M059J (cell line): ENCODE measurements around the gene ABLIM1. TPM values are rescaled to one million over a fixed set of nuclear protein-coding genes. Genes with fewer than 3 reads are reported as not detected.

ENCODE experiments used
- DNase-seq: peaks from one replicate; pipeline ENCODE4 v3.0.0-alpha.2; 2012; ENCODE audit warnings: low read depth
- total RNA-seq: library from RNA; depleted of rRNA; stranded (reverse); fragments of >200 nt; shearing (Covaris generic); gene quantifications from 2 replicates; pipeline ENCODE4 v1.2.3, GENCODE V29; 2014

Gene ABLIM1
- total RNA-seq, 1 experiment from 2014 or later: 5.8 TPM

DNA sequence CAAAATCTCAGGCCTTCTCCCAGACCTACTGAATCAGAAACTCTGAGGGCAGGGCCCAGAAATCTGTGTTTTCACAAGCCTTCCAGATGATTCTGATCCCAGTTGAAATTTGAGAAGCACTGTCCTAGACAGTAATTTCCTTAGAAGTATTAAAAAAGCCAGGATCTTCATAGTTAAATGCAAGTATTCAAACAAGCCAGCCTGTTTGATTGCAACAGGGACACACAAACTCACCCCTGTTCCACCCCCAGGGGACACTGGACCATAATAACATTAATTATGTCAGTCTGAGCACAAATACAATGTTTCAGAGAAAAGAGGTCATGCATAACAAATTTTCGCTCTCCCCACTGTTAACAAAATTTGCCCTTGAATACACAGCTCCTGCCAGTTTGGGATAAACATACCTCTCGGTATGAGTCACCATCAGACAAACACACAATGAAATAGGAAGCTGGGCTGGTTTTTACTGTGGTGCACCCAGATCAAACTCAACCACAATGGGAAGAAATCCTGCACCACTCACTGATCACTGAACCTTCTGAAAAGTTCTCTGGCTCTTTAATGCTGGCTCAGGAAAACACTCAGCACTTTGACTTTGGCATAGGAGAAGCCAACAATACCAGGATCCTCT, 34.3 kb downstream of the ABLIM1 start:
- DNase-seq: peak; percentile 99

DNA sequence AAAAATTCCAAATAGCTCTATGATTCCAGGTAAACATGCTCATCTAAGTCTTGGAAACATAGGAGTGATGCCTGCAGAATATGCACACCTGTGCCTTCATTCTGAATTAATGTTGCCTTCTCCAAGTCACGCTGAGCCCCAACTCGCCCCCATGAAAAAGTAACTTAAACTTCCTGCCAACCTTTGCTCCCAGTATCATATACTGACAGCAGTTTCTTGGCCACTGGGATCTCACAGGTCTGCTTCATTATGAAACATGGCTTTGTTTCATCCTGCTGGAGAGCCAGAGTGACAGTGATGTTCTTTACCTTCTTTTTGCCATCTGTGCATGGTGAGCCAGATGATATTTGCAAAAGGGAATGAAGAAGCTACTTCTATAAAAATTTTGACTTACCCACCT, 34.9 kb downstream of the ABLIM1 start:
- no peak for DNase-seq

DNA sequence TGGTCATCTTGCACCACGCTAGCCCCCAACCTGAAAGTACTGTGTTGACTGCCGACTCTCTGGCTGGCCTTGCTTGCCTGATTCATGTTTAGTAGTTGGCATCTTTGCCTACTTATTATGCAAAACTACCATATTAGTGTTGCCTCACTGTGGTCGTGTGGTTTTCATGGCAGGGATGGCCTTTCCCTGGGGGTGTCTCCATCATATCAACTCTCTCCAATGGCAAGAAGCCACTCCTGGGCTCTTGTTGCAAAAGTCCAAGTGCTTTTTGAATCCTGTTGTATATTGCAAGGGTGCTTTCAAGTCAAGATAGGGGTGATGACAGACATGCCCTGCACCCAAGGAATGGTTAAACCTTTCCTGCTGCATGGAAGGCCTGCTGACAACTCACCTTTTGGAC, 39.4 kb downstream of the ABLIM1 start:
- peak; percentile 84 for DNase-seq

DNA sequence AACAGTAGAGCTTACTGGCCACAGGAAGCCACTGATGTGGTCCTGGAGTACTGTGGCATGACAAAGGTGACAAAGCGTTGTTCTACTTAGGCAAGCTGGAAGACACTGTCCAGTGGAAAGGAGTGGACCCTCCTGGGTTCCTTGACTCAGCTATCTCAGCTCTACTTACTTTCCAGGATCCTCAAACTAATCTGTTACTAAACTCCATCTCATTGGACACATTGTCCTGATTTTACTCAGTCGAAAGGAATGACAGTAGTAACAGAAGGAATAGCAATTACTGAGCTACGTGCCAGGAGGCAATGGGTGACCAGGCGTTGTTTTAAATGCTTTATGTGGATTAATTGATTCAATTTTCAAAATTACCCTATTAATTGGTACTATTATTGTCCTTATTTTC, 41.6 kb downstream of the ABLIM1 start:
- peak; percentile 39 for DNase-seq

DNA sequence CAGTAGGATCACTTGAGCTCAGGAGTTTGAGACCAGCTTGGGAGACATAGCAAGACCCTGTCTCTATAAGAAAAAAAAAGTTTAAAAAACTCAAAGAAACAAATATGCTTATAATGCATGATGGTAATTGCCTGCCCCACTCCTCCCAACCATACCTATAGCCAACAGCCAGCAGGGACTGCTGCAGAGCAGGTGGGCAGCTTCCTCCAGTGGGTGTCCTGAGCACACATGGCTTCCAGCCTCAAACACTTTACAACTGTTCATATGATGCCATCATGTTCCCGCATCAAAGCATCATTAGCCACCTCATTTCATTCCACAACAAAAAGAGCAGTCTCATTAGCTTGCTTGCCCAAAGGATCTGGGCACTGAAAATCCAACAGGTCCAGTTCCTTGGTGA, 42.0 kb downstream of the ABLIM1 start:
- no peak for DNase-seq

DNA sequence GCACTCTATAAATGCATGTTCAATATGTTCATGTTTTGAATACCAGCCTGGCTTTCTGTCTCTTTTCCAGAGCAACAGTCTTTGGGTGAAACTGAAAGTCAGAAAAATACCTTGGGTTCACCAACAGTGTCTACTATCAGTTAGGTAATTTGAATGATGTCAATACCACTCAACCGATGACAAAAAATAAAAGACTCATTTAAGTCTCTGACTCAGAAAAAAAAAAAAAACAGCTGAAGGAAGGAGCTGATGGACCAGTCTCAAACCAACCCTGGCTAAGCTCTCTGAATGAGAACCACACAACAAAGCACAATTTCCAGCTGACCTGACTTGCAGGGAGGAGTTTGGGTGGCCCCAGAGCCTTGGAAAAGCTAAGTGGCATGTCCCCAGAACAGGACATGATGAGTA, 42.5 kb downstream of the ABLIM1 start:
- peak; percentile 46 for DNase-seq

DNA sequence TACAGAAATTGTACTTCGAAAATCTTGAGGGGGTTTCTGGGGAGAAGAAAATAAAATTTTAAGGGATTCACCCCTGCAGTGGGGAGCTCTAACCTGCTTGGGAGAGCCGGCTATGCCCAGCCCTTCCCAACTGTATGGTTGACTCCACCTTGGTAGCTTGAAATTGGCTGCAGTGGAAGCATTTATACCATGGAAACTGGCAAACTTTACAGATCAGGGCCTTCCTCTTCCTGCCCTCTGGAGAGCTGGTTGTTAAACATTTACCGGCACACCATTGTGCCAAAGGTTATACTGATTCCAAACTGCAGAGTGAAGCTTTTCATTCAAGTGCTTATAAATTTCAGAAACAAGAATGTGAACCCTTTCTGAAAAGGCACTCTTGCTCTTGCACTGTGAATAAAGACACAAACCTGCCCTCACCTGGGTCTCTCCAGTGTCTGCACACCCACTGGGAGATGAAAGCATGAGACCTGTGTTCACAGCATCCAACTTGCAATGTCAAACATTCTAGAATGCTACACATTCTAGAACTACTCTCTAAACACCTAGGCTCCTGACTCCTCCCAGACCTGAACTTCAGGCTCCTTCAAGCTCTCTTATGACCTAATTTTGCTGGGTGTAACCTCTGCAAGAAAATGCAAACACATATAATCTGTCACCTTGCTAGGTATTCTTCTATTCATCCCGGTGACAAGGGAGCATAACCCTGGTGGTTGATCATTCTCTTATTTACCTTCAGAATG, 44.7 kb downstream of the ABLIM1 start:
- DNase-seq: no peak

DNA sequence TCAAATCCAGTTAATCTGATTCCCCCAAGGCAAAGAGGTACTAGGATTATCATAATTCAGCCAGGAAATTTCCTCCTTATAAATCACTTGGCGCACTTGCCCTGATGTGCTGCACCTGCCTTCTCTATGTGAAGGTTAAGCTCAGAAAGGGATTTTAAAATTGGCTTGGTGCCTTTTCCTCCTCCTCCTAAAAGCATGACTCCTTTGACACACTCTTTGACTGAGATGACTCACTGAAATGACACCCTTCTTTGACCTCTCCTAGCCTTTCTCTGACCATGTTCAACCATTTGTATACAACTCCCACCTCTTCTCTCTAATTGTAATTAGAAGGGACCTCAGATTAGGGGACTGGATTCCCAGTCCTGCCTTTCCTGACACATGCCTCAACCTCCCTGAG, 46.5 kb downstream of the ABLIM1 start:
- DNase-seq: peak; percentile 65

DNA sequence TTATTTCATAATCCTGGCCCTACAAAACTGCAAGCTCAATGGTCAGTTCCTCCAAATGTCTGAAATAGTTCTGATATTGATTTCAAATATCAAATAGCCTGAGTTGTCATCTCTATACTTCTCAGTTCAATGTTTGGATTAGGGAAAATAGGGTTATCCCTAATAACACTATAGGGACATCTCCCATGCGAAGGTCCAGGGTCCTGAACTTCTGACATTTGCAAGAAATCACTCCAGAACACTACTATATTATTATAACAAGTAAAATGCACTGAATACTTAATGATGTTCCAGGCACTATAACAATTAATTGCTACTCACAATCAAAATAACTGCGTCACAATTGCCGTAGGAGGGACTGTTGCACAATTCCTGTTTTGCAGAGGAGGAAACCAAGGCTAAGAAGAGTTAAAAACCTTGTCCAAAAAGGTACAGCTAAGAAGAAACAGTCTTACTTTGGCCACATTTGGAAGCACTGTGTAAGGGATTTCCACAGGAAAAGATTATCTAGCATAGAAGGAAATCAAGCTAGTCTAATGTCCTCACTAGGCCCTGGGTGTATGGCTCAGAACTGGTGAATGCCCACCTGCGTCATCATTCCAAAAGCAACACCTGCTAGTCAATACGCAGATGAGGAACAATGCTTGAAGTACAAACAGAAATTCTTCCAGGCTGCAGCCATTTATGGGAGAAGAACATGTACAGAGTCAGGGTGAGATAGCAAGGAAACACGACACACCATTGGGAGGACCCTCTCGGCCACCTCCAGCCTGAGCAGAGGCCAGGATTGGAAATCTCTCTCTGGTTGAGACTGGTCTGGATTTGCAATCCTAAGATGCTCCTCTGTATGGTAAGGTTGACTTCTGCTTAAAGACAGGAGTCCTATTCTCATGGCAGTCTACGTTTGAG, 48.3 kb downstream of the ABLIM1 start:
- no peak for DNase-seq

DNA sequence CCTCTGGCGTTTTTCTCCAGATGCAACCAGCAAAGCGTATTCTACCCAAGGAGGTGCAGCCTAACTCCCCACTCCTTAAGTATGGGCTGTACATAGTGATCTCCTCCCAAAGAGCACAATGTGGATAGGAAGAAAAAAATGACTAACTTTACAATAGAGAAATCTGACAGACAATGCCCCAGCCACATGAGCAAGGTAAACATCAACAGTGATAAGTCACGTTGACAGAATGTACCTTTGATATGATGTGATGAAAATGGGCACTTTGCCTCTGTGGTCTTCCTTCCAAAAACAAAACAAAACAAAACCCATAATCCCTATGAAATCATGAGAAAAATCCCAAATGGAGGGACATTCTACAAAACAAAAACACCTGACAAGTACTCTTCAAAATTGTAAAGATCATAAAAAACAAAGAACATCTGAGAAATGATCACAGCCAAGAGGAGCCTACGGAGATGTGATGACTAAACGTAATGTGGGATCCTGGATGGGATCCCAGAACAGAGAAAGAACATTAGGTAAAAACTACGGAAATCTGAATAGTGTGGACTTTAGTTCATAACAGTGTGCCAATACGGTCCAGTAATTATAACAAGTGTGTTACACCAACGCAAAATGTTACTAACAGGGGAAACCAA, 50.6 kb downstream of the ABLIM1 start:
- DNase-seq: peak; percentile 49

DNA sequence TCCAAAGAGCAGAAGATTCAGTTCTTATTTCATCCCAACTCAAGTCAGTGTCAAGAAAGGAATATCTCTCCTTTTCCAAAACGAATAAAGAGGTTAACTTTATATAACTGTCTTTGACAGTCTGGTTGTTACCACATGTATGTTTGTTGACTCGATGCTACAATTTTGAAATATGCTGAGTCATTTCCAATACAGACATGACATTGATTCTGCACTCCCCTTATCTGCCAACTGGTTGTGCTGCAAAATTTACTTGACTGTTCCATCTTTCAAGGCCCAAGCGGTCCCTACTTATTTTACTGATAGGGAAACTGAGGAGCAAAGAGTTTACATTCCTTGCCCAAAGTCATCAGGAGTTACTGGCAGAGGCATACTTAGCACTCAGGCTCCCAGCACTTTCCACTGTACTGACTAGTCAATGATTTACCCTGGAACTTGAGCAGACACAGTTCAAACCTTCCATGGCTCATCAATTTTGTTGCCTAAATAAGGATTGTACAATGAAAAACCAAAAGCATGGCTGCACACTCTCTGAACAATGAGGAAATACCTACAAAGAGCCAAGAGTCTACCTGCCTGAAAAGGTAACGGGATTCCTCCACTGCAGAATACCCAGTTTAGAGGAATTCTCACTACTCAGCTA, 52.8 kb downstream of the ABLIM1 start:
- no peak for DNase-seq

DNA sequence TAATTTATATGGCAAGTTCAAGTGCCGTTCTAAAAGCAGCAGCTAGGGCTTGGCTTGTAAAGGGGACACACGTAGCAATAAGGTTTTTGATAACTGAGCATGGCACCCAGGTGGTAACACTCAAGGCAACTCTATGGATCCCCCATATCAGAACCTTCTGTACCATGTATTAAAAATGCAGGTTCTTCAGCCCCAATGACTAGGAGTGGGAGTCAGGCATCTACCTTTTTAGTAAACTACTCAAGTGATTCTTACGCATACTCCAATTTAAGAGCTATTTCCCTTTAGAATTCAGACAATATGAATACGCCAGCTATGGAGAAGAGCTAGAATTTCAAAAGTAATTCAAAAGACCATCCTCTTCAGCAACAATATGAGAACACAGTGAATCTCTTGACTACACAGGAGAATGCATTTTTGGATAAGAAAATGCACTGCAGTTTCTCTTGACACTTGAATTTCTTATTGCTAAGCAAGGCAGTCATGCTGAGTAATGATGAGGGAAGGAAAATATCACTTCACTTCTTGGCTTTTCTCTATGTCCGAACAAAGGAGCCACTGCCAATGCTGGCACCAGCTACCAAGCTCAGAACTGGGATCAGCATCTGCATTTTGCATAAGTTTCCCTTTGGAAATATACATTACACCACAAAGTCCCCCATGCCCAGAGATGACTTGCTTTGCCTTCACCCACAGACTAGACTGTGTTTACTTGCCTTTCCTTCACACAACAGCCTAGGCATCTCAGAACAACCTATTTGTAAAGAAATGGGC, 53.5 kb downstream of the ABLIM1 start:
- no peak for DNase-seq

DNA sequence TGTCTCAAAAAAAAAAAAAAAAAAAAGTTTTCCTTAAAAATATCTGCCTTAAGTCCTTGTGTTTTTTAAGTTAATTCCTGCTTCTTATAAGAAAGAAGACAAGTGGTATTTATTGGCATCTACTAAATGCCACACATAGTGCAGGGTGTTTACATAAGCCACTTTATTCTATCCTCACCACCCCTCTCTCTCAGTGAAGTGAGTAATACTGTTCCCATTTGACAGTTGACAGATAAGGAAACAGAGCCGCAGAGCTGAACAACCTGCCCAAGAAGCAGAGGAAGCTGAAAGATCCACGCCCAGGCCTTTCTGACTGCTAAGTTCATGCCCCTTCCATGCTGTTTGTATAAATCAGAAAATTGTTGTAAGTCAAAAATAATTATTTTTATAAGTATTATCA, 54.1 kb downstream of the ABLIM1 start:
- peak; percentile 45 for DNase-seq

DNA sequence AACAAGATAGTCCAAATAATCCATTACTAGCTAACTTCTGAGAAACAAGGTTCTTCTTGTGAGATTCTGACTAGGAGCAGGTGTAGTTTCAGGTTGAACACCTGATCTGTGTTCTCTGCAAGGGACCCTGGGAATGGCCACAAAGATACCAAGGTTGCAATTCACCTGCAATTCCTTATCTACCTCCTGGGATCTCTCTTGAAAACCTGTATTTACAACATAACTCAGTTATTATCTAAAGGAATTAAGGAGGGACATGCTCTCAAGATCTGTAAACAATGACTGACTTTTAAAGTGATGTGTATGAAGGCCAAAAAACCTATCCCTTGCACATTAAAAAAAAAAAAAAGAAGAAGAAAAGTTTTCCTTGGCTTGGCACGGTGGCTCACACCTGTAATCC, 54.8 kb downstream of the ABLIM1 start:
- DNase-seq: no peak

DNA sequence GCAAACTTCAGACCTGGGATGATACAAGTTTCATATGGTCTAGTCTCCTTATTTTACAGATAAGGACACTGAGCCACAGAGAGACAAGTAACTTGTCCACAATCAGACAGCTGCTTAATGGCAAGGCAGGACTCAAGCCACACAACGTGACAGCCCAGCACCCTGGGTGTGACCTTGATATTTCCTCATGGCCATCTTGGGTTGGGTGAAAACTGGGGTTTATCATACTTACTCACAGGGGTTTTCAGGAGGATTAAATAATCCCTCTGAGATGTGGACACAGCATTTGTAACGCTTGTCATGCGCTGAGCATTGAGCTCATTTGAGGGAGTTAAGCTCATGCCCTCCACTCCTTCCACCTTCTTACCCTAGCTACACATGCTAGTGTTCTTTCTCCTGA, 58.0 kb downstream of the ABLIM1 start:
- DNase-seq: no peak

DNA sequence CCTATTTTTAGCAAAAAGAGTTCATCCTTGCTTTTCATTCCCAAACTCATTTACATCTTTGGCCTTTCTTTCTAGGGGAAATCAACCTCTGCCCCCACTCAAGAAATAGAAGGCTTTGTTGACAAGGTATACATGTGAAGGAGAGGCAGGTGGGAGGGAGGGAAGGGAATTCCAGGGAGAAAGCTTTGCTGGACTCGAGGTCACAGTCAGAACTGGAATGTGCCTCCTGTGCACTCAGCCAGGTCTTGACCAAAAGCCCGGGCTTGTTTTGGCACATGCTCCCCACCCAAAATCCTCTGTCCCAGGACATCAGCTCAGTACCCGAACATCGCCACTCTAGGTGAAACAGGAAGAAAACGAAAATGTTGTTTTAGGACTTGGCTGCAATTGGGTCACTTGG, 61.3 kb downstream of the ABLIM1 start:
- DNase-seq: no peak

DNA sequence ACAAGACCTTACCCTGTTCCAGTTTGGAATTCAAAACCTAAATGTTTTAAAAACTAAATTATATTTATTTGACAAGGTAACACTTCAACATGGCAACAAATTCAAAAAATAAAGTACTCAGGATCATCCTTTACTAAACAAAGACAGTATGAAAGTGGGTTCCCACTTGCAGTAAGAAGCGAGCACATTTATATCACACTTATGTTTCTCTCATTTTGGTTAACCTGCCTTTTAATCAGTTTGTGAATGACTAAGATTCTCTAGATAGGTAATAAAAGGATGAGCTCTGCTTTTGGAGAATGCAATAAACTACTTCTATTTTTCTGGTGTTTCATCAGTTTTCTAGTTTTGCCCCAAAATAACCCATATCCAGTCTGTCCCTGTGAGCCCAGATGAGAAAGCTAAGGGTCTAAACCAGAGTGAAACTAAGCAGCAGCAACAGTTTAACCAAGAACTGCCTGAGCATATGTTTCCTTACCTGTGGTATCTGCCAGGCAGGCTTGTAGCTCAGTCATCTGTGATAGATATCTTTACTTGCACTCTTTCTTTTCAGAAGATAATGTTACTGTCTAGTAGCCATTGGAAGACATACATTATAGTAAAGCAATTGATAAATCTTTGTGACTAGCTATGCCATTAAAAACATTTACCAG, 64.1 kb downstream of the ABLIM1 start:
- no peak for DNase-seq

DNA sequence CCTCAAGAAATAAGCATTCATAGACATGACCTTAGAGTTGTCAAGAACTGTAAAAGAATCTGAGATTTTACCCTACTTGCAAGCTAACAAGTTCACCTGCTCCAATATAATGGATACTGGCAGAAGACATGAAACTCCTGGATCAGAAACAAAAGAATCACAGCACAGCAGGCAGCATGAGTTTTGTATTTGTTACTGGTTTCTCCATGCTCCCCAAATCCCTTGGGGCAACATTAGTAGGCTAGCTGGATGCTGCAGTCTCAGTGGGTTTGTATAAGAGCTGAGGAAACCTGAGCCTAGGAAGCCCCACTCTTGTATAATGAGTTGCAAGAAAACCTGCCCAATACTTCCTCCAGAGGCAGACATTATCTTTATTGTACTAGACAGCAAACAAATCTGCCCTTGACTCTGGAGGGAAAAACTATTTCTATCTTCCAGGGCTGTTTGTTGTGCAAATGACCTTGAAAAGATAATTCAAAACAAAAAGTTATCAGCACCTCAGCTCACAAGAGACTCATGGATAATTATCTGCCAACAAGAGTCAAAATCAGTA, 64.8 kb downstream of the ABLIM1 start:
- no peak for DNase-seq

DNA sequence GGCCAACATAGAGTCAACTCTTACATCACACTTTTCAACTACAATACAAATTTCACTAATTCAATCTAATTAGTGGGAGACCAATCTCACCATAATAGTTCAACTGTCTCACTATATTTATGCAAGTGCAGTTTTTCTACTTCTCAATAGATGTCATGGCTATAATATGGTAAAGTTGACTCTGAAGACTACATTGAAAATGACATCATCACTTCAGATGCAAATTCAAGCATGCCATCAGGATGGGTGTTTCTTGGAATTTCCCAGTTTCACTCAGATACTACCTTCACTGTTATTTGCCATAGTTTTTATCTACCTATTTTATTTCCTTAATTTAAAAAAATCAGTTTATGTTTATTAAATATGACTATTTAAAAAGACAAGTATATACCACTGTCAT, 67.1 kb downstream of the ABLIM1 start:
- no peak for DNase-seq

DNA sequence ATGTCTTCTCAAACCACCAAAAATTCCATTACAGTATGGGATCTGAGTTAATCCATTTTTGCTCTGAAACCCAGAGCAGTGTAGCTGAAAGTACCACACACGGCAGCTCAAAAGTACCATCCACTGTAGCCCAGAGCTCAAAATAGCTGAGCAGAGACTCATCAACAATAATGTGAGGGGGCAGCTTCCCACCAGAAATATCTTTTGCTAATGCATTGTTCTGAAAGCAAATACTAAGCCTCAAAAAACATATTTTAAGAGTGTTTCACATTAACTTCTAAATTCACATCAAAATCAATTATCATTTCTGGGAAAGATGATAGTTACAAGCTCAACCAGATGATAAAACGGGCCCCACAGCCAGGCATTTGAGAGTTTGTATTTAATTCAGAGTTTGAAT, 73.7 kb downstream of the ABLIM1 start:
- DNase-seq: no peak
